ENCODE data around the gene PICALM. TPM values are rescaled to one million over a fixed set of nuclear protein-coding genes. Genes with fewer than 3 reads are reported as not detected.

PICALM gene
- total RNA-seq, 1 donor from 2014 or later: 137 TPM

DNA sequence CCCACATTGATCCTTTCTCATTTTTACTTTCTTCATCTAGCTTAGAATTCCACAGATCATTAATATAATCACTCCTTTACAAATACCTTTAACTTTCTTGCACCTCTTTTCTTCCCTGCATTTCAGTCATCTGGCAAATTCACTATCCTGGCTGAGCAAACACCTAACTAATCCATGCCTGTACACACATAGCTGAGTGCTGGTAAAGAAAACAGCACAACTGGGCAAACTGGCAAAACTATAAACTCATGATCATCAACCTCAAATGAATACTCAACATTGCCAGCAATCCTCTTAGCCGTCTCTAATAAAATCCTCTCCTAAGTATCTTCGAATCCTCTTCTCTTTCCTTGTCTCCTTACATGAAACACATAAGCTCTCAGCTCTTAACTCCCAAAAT is 52.4 kb downstream of the PICALM start:
- no peaks in the 10 kb centered on the region for H3K9me3 Mint-ChIP-seq
- TF ChIP-seq, protein P1, sequence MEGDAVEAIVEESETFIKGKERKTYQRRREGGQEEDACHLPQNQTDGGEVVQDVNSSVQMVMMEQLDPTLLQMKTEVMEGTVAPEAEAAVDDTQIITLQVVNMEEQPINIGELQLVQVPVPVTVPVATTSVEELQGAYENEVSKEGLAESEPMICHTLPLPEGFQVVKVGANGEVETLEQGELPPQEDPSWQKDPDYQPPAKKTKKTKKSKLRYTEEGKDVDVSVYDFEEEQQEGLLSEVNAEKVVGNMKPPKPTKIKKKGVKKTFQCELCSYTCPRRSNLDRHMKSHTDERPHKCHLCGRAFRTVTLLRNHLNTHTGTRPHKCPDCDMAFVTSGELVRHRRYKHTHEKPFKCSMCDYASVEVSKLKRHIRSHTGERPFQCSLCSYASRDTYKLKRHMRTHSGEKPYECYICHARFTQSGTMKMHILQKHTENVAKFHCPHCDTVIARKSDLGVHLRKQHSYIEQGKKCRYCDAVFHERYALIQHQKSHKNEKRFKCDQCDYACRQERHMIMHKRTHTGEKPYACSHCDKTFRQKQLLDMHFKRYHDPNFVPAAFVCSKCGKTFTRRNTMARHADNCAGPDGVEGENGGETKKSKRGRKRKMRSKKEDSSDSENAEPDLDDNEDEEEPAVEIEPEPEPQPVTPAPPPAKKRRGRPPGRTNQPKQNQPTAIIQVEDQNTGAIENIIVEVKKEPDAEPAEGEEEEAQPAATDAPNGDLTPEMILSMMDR (conservative IDR thresholded peaks at IDR 0.05): no peak
- no peak overlapping the region for H3K27ac Mint-ChIP-seq
- peaks cover 15% of the 10 kb centered on the region for H3K4me1 Mint-ChIP-seq (ENCODE audit: unreplicated experiment)
- H3K36me3 Mint-ChIP-seq: peaks cover 36% of the 10 kb centered on the region
- no peak for DNase-seq (ENCODE audit: extremely low spot score, unreplicated experiment)
- no peaks in the 10 kb centered on the region for H3K27me3 Mint-ChIP-seq
- H3K4me3 Mint-ChIP-seq: no peak overlapping the region

DNA sequence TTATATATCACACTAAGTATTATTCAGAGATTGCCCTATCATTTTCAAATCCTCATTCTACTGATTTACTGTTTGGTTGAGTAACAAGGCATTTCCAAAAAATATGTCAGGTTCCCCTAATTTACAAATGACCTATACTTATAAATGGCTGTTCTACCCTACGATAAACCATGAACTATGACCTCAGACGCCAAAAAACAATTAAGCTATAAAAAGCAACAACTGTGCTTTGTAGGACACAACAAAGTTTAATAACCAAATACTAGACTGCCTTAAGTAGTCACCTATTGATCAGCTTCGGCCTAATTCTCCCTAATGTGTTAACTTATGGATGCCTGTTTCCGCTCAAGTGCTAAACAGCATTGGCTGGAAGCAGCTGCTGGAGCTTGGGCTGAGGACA is 53.2 kb downstream of the PICALM start:
- no peak for DNase-seq (ENCODE audit: extremely low spot score, unreplicated experiment)
- Mint-ChIP-seq H3K9me3 (no peaks in the 10 kb centered on the region), H3K27ac (no peak overlapping the region), H3K4me1 (ENCODE audit: unreplicated experiment) (peaks cover 15% of the 10 kb centered on the region), H3K27me3 (no peaks in the 10 kb centered on the region), H3K4me3 (no peak overlapping the region), H3K36me3 (peaks cover 30% of the 10 kb centered on the region)
- TF ChIP-seq, protein P1 (conservative IDR thresholded peaks at IDR 0.05): no peak

DNA sequence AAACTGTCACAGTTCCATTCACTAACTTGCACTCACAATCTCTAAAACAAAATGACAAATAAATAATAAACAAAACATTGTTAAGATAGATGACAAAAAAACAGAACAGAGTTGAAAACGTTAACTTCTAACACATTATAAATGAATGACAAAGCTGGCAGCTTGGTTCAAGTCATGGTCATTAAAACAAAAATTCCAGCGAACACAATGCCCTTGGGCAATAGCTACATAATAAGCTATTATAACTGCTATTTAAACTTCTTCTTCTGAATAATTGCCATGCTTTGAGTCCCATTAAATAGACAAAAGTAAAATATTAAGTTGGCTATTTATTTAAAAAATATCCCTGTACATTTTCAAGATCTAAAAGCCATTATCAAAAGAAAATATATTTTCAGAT is 54.7 kb downstream of the PICALM start:
- Mint-ChIP-seq H3K36me3 (peaks cover 30% of the 10 kb centered on the region), H3K27me3 (no peaks in the 10 kb centered on the region), H3K4me3 (no peak overlapping the region), H3K9me3 (no peaks in the 10 kb centered on the region), H3K27ac (no peak overlapping the region), H3K4me1 (ENCODE audit: unreplicated experiment) (peaks cover 15% of the 10 kb centered on the region)
- TF ChIP-seq, protein P1 (conservative IDR thresholded peaks at IDR 0.05): no peak
- DNase-seq (ENCODE audit: extremely low spot score, unreplicated experiment): no peak

DNA sequence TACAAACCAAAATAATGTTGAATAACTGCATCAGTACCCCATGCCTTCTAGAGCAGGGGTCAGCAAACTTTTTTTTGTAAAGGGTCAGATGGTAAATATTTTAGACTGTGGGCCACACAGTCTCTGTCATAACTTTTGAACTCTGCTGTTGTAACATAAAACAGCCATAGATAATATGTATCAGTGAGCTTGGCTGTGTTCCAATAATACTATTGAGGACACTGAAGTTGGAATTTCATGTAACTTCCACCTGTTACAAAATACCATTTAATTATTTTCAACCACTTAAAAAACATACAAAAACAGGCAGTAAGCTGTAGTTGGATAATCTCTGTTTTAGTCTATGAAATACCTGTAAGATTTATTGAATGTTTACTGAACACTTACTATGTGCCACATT is 55.2 kb downstream of the PICALM start:
- H3K36me3 Mint-ChIP-seq: peaks cover 30% of the 10 kb centered on the region

DNA sequence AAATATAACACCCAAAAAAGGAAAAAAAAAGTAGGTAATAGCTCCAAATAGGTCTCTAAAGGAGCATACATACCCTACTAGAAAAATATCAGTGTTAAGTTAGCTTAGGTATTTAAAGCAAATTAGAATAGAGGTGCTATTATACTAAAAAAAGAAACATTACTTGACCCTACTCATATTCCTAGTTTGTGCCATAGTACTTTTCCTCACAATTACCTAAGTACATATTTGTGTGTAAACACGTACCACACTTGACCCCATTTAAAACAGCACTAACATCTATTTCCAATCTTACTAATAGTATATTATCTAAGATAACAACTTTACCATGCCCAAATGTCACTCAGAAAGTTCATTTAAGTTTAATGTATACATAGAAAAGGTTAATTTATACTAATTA is 57.7 kb downstream of the PICALM start:
- H3K27me3 Mint-ChIP-seq: no peaks in the 10 kb centered on the region
- H3K36me3 Mint-ChIP-seq: peaks cover 30% of the 10 kb centered on the region
- no peaks in the 10 kb centered on the region for H3K9me3 Mint-ChIP-seq
- peaks cover 10% of the 10 kb centered on the region for H3K4me1 Mint-ChIP-seq (ENCODE audit: unreplicated experiment)
- no peak overlapping the region for H3K4me3 Mint-ChIP-seq
- DNase-seq (ENCODE audit: extremely low spot score, unreplicated experiment): no peak
- TF ChIP-seq, protein P1 (conservative IDR thresholded peaks at IDR 0.05): no peak
- H3K27ac Mint-ChIP-seq: no peak overlapping the region

More for the DNA sequence above, 55.2 kb downstream of the PICALM start:
- DNase-seq (ENCODE audit: extremely low spot score, unreplicated experiment): no peak
- no peak overlapping the region for H3K4me3 Mint-ChIP-seq
- TF ChIP-seq, protein P1 (conservative IDR thresholded peaks at IDR 0.05): no peak
- no peaks in the 10 kb centered on the region for H3K27me3 Mint-ChIP-seq
- peaks cover 15% of the 10 kb centered on the region for H3K4me1 Mint-ChIP-seq (ENCODE audit: unreplicated experiment)
- no peak overlapping the region for H3K27ac Mint-ChIP-seq
- no peaks in the 10 kb centered on the region for H3K9me3 Mint-ChIP-seq

DNA sequence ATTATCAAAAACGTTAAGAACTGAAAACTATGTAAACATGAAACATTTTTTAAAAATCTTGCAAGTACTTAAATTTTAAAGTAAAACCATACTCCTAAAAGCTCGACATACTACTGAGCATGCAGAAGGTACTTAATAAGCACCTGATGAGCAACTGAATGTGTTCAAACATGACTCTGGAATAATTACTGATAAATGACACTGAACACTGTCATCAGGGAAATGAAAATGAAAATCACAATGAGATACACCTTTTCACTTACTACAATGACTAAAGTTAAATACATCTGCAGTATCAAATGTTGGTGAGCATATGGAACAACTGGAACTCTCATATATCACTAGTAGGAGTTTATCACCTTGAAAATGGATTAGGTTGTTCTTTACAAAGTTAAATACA is 65.2 kb downstream of the PICALM start:
- Mint-ChIP-seq H3K9me3 (no peaks in the 10 kb centered on the region), H3K4me3 (no peak overlapping the region), H3K4me1 (ENCODE audit: unreplicated experiment) (no peaks in the 10 kb centered on the region), H3K27ac (no peak overlapping the region), H3K27me3 (no peaks in the 10 kb centered on the region), H3K36me3 (peaks cover 25% of the 10 kb centered on the region)
- TF ChIP-seq, protein P1 (conservative IDR thresholded peaks at IDR 0.05): no peak
- no peak for DNase-seq (ENCODE audit: extremely low spot score, unreplicated experiment)

All from type B pancreatic cell (in vitro differentiated cells).